Measurements from ENCODE around the gene TSPAN18. TPM values are rescaled to one million over a fixed set of nuclear protein-coding genes. Genes with fewer than 3 reads are reported as not detected.
"Not testable (repeated sequence)": the region's sequence is repeated elsewhere in the genome, so short reads cannot be mapped to it uniquely, and the experiment has no call there.

TSPAN18 gene
- total RNA-seq, 2 experiments from 2014 or later = 5.8 to 8.2 TPM

GRCh38 chr11:44865866-44866272 is 139.1 kb downstream of the TSPAN18 start:
- Mint-ChIP-seq H3K4me1 (ENCODE audit: low read depth) (peaks cover 20% of the 10 kb centered on the region), H3K27me3 (peaks cover 2% of the 10 kb centered on the region), H3K27ac (no peak overlapping the region), H3K36me3 (peaks cover 15% of the 10 kb centered on the region), H3K4me3 (no peak overlapping the region), H3K9me3 (peaks cover 6% of the 10 kb centered on the region)
- ChIA-PET POLR2A (interaction anchor here (1.5 kb wide), 1 partner anchor 10 kb away, joined by 3 read pairs; no protein-coding TSS in a partner anchor), CTCF (no interaction called here)
- DNase-seq = no peak
- intact Hi-C loops (cut with micrococcal nuclease) = no loop called here

GRCh38 chr11:44866286-44866685 is 139.5 kb downstream of the TSPAN18 start:
- ChIA-PET CTCF (no interaction called here), POLR2A (interaction anchor here (1.5 kb wide), 1 partner anchor 9 kb away, joined by 3 read pairs; no protein-coding TSS in a partner anchor)
- no peaks in the 10 kb centered on the region for H3K27me3 Mint-ChIP-seq
- no peak for DNase-seq
- peaks cover 18% of the 10 kb centered on the region for H3K36me3 Mint-ChIP-seq
- H3K27ac Mint-ChIP-seq = no peak overlapping the region
- no peak overlapping the region for H3K4me3 Mint-ChIP-seq
- H3K9me3 Mint-ChIP-seq = peaks cover 10% of the 10 kb centered on the region
- peaks cover 17% of the 10 kb centered on the region for H3K4me1 Mint-ChIP-seq (ENCODE audit: low read depth)
- intact Hi-C loops (cut with micrococcal nuclease) = no loop called here

- intact Hi-C loops (cut with micrococcal nuclease) = no loop called here
- Mint-ChIP-seq H3K9me3 (peaks cover 11% of the 10 kb centered on the region), H3K36me3 (peaks cover 18% of the 10 kb centered on the region), H3K27ac (no peak overlapping the region), H3K4me3 (no peak overlapping the region), H3K27me3 (no peaks in the 10 kb centered on the region), H3K4me1 (ENCODE audit: low read depth) (no peaks in the 10 kb centered on the region)
- ChIA-PET CTCF (interaction anchor here (1.3 kb wide), 1 partner anchor 44 kb away, joined by 4 read pairs; no protein-coding TSS in a partner anchor), POLR2A (interaction anchor here (0.6 kb wide), 1 partner anchor 17 kb away, joined by 4 read pairs; no protein-coding TSS in a partner anchor)
- DNase-seq = no peak
Observed at GRCh38 chr11:44868021-44868420, 141.3 kb downstream of the TSPAN18 start.

GRCh38 chr11:44868455-44869421 is 142.0 kb downstream of the TSPAN18 start:
- Mint-ChIP-seq H3K36me3 (peaks cover 18% of the 10 kb centered on the region), H3K4me3 (no peak overlapping the region), H3K4me1 (ENCODE audit: low read depth) (no peaks in the 10 kb centered on the region), H3K27me3 (no peaks in the 10 kb centered on the region), H3K9me3 (peaks cover 11% of the 10 kb centered on the region), H3K27ac (no peak overlapping the region)
- ChIA-PET CTCF (interaction anchor here (1.3 kb wide), 1 partner anchor 43 kb away, joined by 4 read pairs; no protein-coding TSS in a partner anchor), POLR2A (interaction anchor here (0.6 kb wide), 1 partner anchor 16 kb away, joined by 4 read pairs; no protein-coding TSS in a partner anchor)
- intact Hi-C loops (cut with micrococcal nuclease) = no loop called here
- DNase-seq = no peak

GRCh38 chr11:44870181-44870580 is 143.4 kb downstream of the TSPAN18 start:
- intact Hi-C loops (cut with micrococcal nuclease) = no loop called here
- ChIA-PET POLR2A (no interaction called here), CTCF (no interaction called here)
- H3K27ac Mint-ChIP-seq = no peak overlapping the region
- H3K4me1 Mint-ChIP-seq (ENCODE audit: low read depth) = no peaks in the 10 kb centered on the region
- peaks cover 11% of the 10 kb centered on the region for H3K9me3 Mint-ChIP-seq
- no peaks in the 10 kb centered on the region for H3K27me3 Mint-ChIP-seq
- no peak for DNase-seq
- no peak overlapping the region for H3K4me3 Mint-ChIP-seq
- H3K36me3 Mint-ChIP-seq = peaks cover 16% of the 10 kb centered on the region

DNA sequence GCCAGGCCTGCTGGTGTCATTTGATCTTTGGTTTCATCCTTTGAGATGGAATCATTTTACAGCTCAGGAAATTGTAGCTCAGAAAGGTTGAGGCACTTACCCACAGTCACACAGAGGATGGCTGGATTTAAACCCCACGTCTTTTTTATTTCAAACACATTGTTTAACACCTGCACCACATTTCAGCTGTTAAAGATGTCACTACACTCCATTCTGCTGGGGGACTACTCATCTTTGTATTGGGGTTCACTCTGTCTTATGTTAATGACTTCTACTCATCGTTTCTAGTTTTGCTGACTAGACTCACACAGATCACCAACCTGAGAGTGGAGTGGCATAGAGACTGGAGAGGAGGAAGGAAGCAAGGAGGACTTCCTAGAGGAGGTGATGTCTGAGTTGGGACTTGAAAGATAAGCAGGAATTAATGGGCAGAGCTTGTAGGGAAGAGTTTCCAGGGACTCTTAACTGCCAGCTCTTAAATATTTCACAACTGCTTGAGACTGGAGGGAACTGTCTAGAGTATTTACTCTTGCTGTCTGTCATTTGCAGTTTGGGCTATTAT is 143.9 kb downstream of the TSPAN18 start:
- Mint-ChIP-seq H3K4me1 (ENCODE audit: low read depth) (no peaks in the 10 kb centered on the region), H3K4me3 (no peak overlapping the region)

GRCh38 chr11:44871682-44872081 is 144.9 kb downstream of the TSPAN18 start:
- H3K4me3 Mint-ChIP-seq; H3K4me1 Mint-ChIP-seq (ENCODE audit: low read depth); POLR2A ChIA-PET; DNase-seq; H3K27me3 Mint-ChIP-seq; intact Hi-C loops (cut with micrococcal nuclease); H3K27ac Mint-ChIP-seq: not testable (repeated sequence)
- CTCF ChIA-PET = interaction anchor here (0.7 kb wide), 1 partner anchor 8 kb away, joined by 3 read pairs; no protein-coding TSS in a partner anchor
- Mint-ChIP-seq H3K9me3 (peaks cover 11% of the 10 kb centered on the region), H3K36me3 (peaks cover 16% of the 10 kb centered on the region)

More for the DNA sequence above, 143.9 kb downstream of the TSPAN18 start:
- POLR2A ChIA-PET = no interaction called here
- CTCF ChIA-PET = no interaction called here
- intact Hi-C loops (cut with micrococcal nuclease) = no loop called here
- H3K27me3 Mint-ChIP-seq = no peaks in the 10 kb centered on the region
- no peak for DNase-seq
- H3K27ac Mint-ChIP-seq = no peak overlapping the region
- peaks cover 11% of the 10 kb centered on the region for H3K9me3 Mint-ChIP-seq
- H3K36me3 Mint-ChIP-seq = peaks cover 16% of the 10 kb centered on the region

DNA sequence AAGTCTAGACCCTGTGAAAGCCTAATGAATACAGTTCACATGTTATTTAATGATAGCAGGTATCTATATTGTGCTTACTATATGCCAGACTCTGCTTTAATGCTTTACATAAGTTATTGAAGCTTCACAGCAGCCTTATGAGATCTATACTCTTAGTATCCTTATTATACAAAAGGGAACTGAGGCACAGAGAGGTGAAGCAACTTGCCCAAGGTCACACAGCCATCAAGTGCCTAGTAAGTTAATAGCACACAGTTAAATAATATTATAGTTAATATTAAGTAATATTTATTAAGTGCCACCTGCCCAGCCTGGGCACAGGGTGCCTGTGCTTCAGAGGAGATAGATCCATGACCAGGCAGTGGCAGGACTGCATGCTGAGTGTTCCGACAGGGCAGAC is 145.8 kb downstream of the TSPAN18 start:
- H3K36me3 Mint-ChIP-seq = peaks cover 16% of the 10 kb centered on the region
- H3K9me3 Mint-ChIP-seq = peaks cover 11% of the 10 kb centered on the region
- ChIA-PET CTCF (no interaction called here), POLR2A (no interaction called here)
- no peak overlapping the region for H3K4me3 Mint-ChIP-seq
- DNase-seq = no peak
- intact Hi-C loops (cut with micrococcal nuclease) = no loop called here
- no peaks in the 10 kb centered on the region for H3K4me1 Mint-ChIP-seq (ENCODE audit: low read depth)
- no peaks in the 10 kb centered on the region for H3K27me3 Mint-ChIP-seq
- no peak overlapping the region for H3K27ac Mint-ChIP-seq

DNA sequence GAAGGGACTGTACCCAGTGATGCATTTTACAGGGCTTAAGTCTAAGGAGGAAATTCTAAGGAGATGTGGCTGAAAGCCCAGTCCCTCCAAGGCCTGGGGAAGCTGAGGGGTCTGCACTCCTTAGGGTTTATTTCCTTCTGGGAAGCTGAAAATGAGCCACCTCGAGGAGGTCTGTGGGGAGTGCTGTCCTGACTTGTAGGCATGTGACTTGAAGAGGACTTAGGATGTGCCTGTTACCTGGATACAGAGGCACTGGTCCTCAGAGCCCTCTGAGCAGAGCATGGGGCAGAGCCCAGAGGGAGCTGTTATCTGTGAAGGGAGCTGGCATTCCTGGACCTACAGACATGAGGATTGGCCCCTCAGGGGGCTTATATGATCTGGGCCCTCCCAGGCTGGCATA is 146.8 kb downstream of the TSPAN18 start:
- Mint-ChIP-seq H3K36me3 (peaks cover 16% of the 10 kb centered on the region), H3K4me1 (ENCODE audit: low read depth) (no peaks in the 10 kb centered on the region), H3K4me3 (no peak overlapping the region), H3K27ac (no peak overlapping the region), H3K9me3 (peaks cover 11% of the 10 kb centered on the region), H3K27me3 (no peaks in the 10 kb centered on the region)
- DNase-seq = no peak
- CTCF ChIA-PET = no interaction called here
- POLR2A ChIA-PET = no interaction called here
- intact Hi-C loops (cut with micrococcal nuclease) = no loop called here

GRCh38 chr11:44874284-44874683 is 147.5 kb downstream of the TSPAN18 start:
- Mint-ChIP-seq H3K9me3 (peaks cover 11% of the 10 kb centered on the region), H3K27ac (no peak overlapping the region), H3K36me3 (peaks cover 16% of the 10 kb centered on the region), H3K27me3 (no peaks in the 10 kb centered on the region), H3K4me1 (ENCODE audit: low read depth) (no peaks in the 10 kb centered on the region), H3K4me3 (no peak overlapping the region)
- intact Hi-C loops (cut with micrococcal nuclease) = no loop called here
- ChIA-PET CTCF (interaction anchor here (1.1 kb wide), 1 partner anchor 37 kb away, joined by 3 read pairs; no protein-coding TSS in a partner anchor), POLR2A (no interaction called here)
- no peak for DNase-seq

DNA sequence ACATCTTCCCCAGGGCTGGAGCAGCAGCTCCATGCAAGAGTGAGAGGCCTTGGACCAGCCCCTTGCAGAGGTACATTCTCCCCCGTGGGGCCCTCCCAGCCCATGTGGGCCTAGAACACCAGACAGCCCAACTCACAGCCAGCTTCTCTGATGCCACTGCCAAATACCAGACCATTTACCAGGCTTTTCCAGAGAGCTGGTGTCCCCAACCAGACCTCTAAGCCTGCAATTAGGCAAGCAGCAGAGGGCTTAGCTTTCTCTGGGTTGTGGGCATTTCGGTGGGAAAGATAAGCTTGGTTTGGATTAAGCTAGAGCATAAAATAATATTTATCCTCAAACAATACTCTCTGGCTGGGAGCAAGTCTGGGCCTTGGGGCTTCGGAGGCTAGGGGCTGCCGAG is 148.3 kb downstream of the TSPAN18 start:
- H3K9me3 Mint-ChIP-seq = peaks cover 11% of the 10 kb centered on the region
- ChIA-PET CTCF (interaction anchor here (0.7 to 1.4 kb wide), 4 partner anchors 21 to 228 kb away, joined by 3 read pairs; no protein-coding TSS in a partner anchor), POLR2A (interaction anchor here (1.2 kb wide), 1 partner anchor 9 kb away, joined by 3 read pairs; no protein-coding TSS in a partner anchor)
- no peaks in the 10 kb centered on the region for H3K27me3 Mint-ChIP-seq
- no peak overlapping the region for H3K4me3 Mint-ChIP-seq
- H3K27ac Mint-ChIP-seq = no peak overlapping the region
- no peaks in the 10 kb centered on the region for H3K4me1 Mint-ChIP-seq (ENCODE audit: low read depth)
- H3K36me3 Mint-ChIP-seq = peaks cover 14% of the 10 kb centered on the region
- intact Hi-C loops (cut with micrococcal nuclease) = no loop called here
- DNase-seq = no peak

GRCh38 chr11:44876194-44876723 is 149.5 kb downstream of the TSPAN18 start:
- Mint-ChIP-seq H3K27me3 (no peaks in the 10 kb centered on the region), H3K9me3 (peaks cover under 1% of the 10 kb centered on the region), H3K27ac (no peak overlapping the region), H3K4me1 (ENCODE audit: low read depth) (no peaks in the 10 kb centered on the region), H3K4me3 (no peak overlapping the region), H3K36me3 (peaks cover 3% of the 10 kb centered on the region)
- ChIA-PET CTCF (interaction anchor here (0.7 to 1.4 kb wide), 2 partner anchors 227 to 376 kb away, joined by 3 read pairs; no protein-coding TSS in a partner anchor), POLR2A (no interaction called here)
- no peak for DNase-seq
- intact Hi-C loops (cut with micrococcal nuclease) = no loop called here
